Measurements from ENCODE around the gene UCN3. TPM values are rescaled to one million over a fixed set of nuclear protein-coding genes. Genes with fewer than 3 reads are reported as not detected.
A peak's percentile ranks its signal among the peaks of the same experiment; 100 is the strongest.
"Not testable (repeated sequence)": the region's sequence is repeated elsewhere in the genome, so short reads cannot be mapped to it uniquely, and the experiment has no call there.

The UCN3 gene
- total RNA-seq, 5 donors from 2014 or later (not counting 1 experiment from before 2014, with no cell fraction given) = not detected

DNA sequence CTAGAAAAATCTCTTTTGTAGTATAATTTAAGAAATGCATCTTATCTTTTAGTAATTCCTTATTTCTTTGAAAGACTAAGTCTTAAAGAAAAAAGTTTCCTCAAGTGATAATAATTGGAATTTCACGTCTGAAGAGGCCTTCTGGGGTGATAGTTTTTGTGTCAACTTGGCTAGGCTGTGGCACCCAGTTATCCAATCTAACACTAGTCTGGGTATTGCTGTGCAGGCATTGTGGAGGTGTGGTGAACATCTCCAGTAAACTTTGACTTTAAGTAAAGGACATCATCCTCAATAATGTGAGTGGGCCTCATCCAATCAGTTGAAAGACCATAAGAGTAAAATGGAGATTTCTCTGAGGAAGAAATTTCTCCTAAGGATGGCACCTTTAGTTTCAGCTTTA lies 42.2 kb downstream of the UCN3 start:
- no peak overlapping the region for H3K27ac Mint-ChIP-seq
- no peaks in the 10 kb centered on the region for H3K36me3 Mint-ChIP-seq
- H3K4me3 ChIP-seq (ENCODE audit: control insufficient read depth in 1 of 2, extremely low read depth in 1 of 2, low read length in 1 of 2) = no peak overlapping the region
- H3K27me3 Mint-ChIP-seq = peaks cover 14 to 16% of the 10 kb centered on the region in 2 donors
- H3K4me1 ChIP-seq (ENCODE audit: control insufficient read depth in 1 of 2, extremely low read depth in 1 of 2, insufficient read depth in 2 of 2, low read length in 2 of 2) = no peaks in the 10 kb centered on the region
- DNase-seq (no peak), ATAC-seq (replicated peaks in 1 of 4) (no peak)
- H3K27me3 ChIP-seq (replicated peaks in 1 of 2; ENCODE audit: control insufficient read depth in 2 of 2, extremely low read depth in 1 of 2, insufficient read depth in 2 of 2, low read length in 1 of 2) = peaks cover 2 to 4% of the 10 kb centered on the region in 2 experiments
- H3K36me3 ChIP-seq (ENCODE audit: control insufficient read depth in 2 of 2, extremely low read depth in 1 of 2, insufficient read depth in 1 of 2, low read length in 1 of 2) = no peaks in the 10 kb centered on the region
- WGBS (ENCODE audit: insufficient coverage) = no CpG with 5 or more reads among the region's 1 CpG
- ChIA-PET CTCF (interaction anchor here in 1 of 2 donors (0.6 kb wide), 1 partner anchor 425 kb away, joined by 3 read pairs; no protein-coding TSS in a partner anchor), POLR2A (interaction anchor here in 1 of 2 donors (0.6 kb wide), 1 partner anchor 1387 kb away, joined by 3 read pairs; no protein-coding TSS in a partner anchor)
- H3K4me1 Mint-ChIP-seq = peaks cover 0 to 1% (median under 1%) of the 10 kb centered on the region in 3 donors
- H3K9me3 ChIP-seq = no peaks in the 10 kb centered on the region
- no peaks in the 10 kb centered on the region for H3K9me3 Mint-ChIP-seq
- H3K4me3 Mint-ChIP-seq = no peak overlapping the region
- no peak overlapping the region for H3K27ac ChIP-seq (ENCODE audit: low read length)

DNA sequence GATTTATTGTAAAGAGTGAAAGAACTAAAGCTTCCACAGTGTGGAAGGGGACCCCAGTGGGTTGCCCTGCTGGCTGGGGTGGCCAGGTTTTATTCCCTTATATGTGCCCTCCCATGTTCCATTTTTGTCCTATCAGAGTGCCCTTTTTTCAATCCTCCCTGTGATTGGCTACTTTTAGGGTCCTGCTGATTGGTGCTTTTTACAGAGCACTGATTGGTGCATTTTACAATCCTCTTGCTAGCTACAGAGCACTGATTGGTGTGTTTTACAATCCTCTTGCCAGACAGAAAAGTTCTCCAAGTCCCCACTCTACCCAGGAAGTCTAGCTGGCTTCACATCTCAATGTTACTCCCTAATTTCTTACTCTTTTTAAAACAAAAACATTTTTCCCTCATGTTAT lies 46.0 kb downstream of the UCN3 start:
- not testable (repeated sequence) for H3K4me1 Mint-ChIP-seq; H3K4me3 ChIP-seq (ENCODE audit: control insufficient read depth in 1 of 2, extremely low read depth in 1 of 2, low read length in 1 of 2); H3K27ac ChIP-seq (ENCODE audit: low read length); H3K9me3 Mint-ChIP-seq; H3K27me3 ChIP-seq (replicated peaks in 1 of 2; ENCODE audit: control insufficient read depth in 2 of 2, extremely low read depth in 1 of 2, insufficient read depth in 2 of 2, low read length in 1 of 2); H3K4me1 ChIP-seq (ENCODE audit: control insufficient read depth in 1 of 2, extremely low read depth in 1 of 2, insufficient read depth in 2 of 2, low read length in 2 of 2); H3K27ac Mint-ChIP-seq; H3K36me3 Mint-ChIP-seq; ATAC-seq (replicated peaks in 1 of 4); H3K36me3 ChIP-seq (ENCODE audit: control insufficient read depth in 2 of 2, extremely low read depth in 1 of 2, insufficient read depth in 1 of 2, low read length in 1 of 2); H3K9me3 ChIP-seq; DNase-seq; H3K4me3 Mint-ChIP-seq
- ChIA-PET POLR2A (interaction anchor here (0.7 kb wide), 2 partner anchors 21 to 26 kb away, joined by 6 to 7 read pairs; no protein-coding TSS in a partner anchor), CTCF (interaction anchor here (0.6 to 0.9 kb wide), 8 partner anchors 18 to 575 kb away, joined by 3 to 5 read pairs (median 3); no protein-coding TSS in a partner anchor)
- peaks cover 14 to 16% of the 10 kb centered on the region in 2 donors for H3K27me3 Mint-ChIP-seq

DNA sequence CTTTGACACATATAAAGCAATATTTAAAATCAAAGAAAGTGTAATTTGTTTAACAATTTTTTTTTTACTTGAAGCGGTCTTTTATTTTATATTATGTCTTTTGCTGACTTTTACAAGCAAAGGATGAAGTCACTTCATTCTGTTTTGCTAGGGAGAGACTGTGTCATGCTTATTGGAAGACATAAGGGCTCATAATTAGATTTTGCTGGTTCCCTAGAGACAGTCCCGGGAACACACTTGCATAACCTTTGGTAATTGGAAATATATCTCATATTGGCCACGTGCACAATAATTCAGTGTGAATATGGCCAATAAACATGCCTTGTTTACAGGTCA lies 47.1 kb downstream of the UCN3 start:
- ChIA-PET POLR2A (no interaction called here), CTCF (interaction anchor here in 1 of 2 donors (0.9 kb wide), 2 partner anchors 20 to 560 kb away, joined by 4 to 5 read pairs; no protein-coding TSS in a partner anchor)
- Histone ChIP-seq H3K9me3 (no peaks in the 10 kb centered on the region), H3K27me3 (replicated peaks in 1 of 2; ENCODE audit: control insufficient read depth in 2 of 2, extremely low read depth in 1 of 2, insufficient read depth in 2 of 2, low read length in 1 of 2) (peaks cover 2 to 6% of the 10 kb centered on the region in 2 experiments), H3K27ac (ENCODE audit: low read length) (no peak overlapping the region), H3K4me1 (ENCODE audit: control insufficient read depth in 1 of 2, extremely low read depth in 1 of 2, insufficient read depth in 2 of 2, low read length in 2 of 2) (peaks cover 3 to 6% of the 10 kb centered on the region in 2 experiments), H3K4me3 (ENCODE audit: control insufficient read depth in 1 of 2, extremely low read depth in 1 of 2, low read length in 1 of 2) (peak overlapping the region; percentile 54 to 78), H3K36me3 (ENCODE audit: control insufficient read depth in 2 of 2, extremely low read depth in 1 of 2, insufficient read depth in 1 of 2, low read length in 1 of 2) (peaks cover 0 to 2% of the 10 kb centered on the region in 2 donors)
- Mint-ChIP-seq H3K27me3 (peaks cover 14 to 16% of the 10 kb centered on the region in 2 donors), H3K27ac (no peak overlapping the region), H3K4me1 (peaks cover 0 to 5% (median 4%) of the 10 kb centered on the region in 3 donors), H3K36me3 (no peaks in the 10 kb centered on the region), H3K4me3 (peak overlapping the region in 2 of 3 donors; percentile 74 to 81), H3K9me3 (no peaks in the 10 kb centered on the region)
- DNase-seq (no peak), ATAC-seq (replicated peaks in 1 of 4) (peak in 1 of 4 experiments; percentile 11)
- WGBS (ENCODE audit: insufficient coverage) = no CpG with 5 or more reads among the region's 3 CpGs

DNA sequence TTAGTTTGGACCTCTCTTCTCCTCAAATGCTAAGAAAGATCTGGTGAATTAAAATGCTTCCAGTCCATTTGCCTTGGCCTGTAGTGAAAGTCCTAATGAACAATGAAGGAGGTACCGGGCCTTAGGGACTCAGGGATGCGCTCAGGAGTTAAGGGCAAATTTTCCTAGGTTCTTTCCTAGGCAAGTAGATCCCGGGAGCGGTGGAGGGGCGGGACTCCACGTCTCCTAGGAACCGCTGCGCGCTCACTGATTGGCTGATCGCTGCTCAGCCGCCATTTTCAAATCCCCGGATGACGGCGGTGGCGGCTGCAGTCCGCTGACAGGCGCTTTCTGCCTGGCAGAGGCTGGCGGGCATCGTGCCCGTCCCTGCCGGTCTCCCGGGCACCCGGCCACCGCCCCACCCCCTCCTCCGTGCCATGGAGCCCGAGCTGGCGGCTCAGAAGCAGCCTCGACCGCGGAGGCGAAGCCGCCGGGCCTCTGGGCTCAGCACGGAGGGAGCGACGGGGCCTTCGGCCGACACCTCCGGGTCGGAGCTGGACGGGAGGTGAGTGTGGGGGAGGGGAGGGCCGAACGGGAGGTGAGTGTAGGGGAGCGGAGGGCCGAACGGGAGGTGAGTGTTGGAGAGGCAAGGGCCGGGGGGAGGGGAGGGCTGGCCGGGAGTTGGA lies 47.6 kb downstream of the UCN3 start, which contains the start of gene NET1:
NET1 (plus strand) TSS at position 281 of the 665 bp plus-strand sequence; CDS start at position 417, 136 bp downstream.
- no peaks in the 10 kb centered on the region for H3K9me3 Mint-ChIP-seq
- ATAC-seq (replicated peaks in 1 of 4) (peak; percentile 79 to 92 (median 86)), DNase-seq (peak; percentile 6 to 73 (median 49))
- peaks cover 0 to 5% (median 4%) of the 10 kb centered on the region in 3 donors for H3K4me1 Mint-ChIP-seq
- H3K4me3 Mint-ChIP-seq = peak within 1 kb of the TSS in 2 of 3 donors; percentile 74 to 81
- peak within 1 kb of the TSS; percentile 54 to 83 for H3K4me3 ChIP-seq (ENCODE audit: control insufficient read depth in 1 of 2, extremely low read depth in 1 of 2, low read length in 1 of 2)
- H3K36me3 Mint-ChIP-seq = no peaks in the 10 kb centered on the region
- H3K27me3 ChIP-seq (replicated peaks in 1 of 2; ENCODE audit: control insufficient read depth in 2 of 2, extremely low read depth in 1 of 2, insufficient read depth in 2 of 2, low read length in 1 of 2) = peaks cover 2 to 6% of the 10 kb centered on the region in 2 experiments
- no peak within 1 kb of the TSS for H3K27ac ChIP-seq (ENCODE audit: low read length)
- peaks cover 14 to 16% of the 10 kb centered on the region in 2 donors for H3K27me3 Mint-ChIP-seq
- H3K36me3 ChIP-seq (ENCODE audit: control insufficient read depth in 2 of 2, extremely low read depth in 1 of 2, insufficient read depth in 1 of 2, low read length in 1 of 2) = peaks cover 0 to 5% of the 10 kb centered on the region in 2 donors
- H3K27ac Mint-ChIP-seq = no peak within 1 kb of the TSS
- no peaks in the 10 kb centered on the region for H3K9me3 ChIP-seq
- H3K4me1 ChIP-seq (ENCODE audit: control insufficient read depth in 1 of 2, extremely low read depth in 1 of 2, insufficient read depth in 2 of 2, low read length in 2 of 2) = peaks cover 3 to 6% of the 10 kb centered on the region in 2 experiments
- under 1% methylated on average over 36 of the region's 48 CpGs for WGBS (ENCODE audit: insufficient coverage)
- CTCF ChIA-PET = interaction anchor here in 1 of 2 donors (0.7 kb wide), 1 partner anchor 218 kb away, joined by 4 read pairs; no protein-coding TSS in a partner anchor
- POLR2A ChIA-PET = no interaction called here

DNA sequence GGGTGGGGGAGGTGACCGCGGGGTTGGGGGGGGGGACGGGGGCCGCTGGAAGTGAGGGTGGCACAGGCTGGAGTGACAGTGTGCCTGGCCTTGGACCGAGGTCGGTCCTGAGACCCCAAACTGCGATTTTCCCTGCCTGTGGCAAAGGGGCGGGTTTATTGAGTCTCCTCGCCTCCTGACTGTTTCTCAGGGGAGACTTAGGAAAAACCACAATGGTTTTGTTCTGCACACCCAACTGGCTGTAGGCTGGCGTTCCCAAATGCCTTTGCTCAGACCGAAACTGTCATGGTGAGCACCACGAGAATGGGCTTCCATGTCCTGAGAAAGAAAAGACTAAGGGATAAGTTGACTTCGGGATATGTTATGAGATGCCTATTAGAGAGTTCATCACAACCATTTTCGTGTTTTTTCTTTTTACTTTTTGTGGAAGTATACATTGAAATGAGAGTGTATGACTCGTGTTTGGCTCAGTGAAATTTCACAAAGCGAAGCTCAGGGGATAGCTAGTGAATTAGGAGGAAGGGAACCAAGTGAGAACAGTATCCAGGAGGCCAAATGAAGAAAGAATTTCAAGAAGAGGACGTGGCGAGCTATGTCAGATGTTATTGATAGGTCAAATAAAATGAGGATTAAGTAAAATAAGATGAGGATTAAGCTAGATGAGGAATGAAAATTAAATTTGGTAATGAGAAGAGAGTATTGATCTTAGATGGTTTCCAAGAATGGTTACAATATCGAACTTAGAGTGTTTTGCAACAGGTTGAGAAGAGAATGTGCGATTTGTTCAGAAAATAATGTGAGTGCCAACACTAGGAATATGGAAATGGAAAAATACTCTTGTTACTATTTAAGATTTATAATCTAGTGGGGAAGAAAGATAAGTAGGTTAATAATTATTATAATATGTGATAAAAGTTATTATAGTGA lies 48.5 kb downstream of the UCN3 start:
- H3K27ac ChIP-seq (ENCODE audit: low read length) = no peak overlapping the region

DNA sequence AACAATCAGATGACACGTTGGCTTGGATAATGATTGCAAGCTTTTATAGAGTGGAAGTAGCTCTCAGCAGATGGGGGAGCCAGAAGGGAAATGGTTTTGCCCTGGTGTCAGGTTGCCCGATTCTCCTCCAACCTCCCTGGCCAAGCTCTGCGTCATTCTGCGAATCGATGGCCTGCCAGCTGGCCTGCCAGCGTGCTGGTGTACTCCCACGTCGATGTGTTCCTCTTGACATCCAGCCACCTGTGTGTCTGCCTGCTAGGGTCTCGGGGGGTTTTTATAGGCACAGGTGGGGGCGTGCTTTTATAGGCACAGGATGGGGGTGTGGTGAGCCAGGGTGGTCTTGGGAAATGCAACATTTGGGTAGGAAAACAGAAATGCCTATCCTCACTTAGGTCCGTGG lies 52.2 kb downstream of the UCN3 start:
- Histone ChIP-seq H3K27ac (ENCODE audit: low read length) (no peak overlapping the region), H3K27me3 (replicated peaks in 1 of 2; ENCODE audit: control insufficient read depth in 2 of 2, extremely low read depth in 1 of 2, insufficient read depth in 2 of 2, low read length in 1 of 2) (peaks cover 0 to 2% of the 10 kb centered on the region in 2 experiments), H3K4me3 (ENCODE audit: control insufficient read depth in 1 of 2, extremely low read depth in 1 of 2, low read length in 1 of 2) (no peak overlapping the region), H3K4me1 (ENCODE audit: control insufficient read depth in 1 of 2, extremely low read depth in 1 of 2, insufficient read depth in 2 of 2, low read length in 2 of 2) (peaks cover 3 to 6% of the 10 kb centered on the region in 2 experiments), H3K36me3 (ENCODE audit: control insufficient read depth in 2 of 2, extremely low read depth in 1 of 2, insufficient read depth in 1 of 2, low read length in 1 of 2) (peaks cover 0 to 5% of the 10 kb centered on the region in 2 donors), H3K9me3 (no peaks in the 10 kb centered on the region)
- 92% methylated on average over 2 of the region's 11 CpGs for WGBS (ENCODE audit: insufficient coverage)
- Mint-ChIP-seq H3K4me1 (peaks cover 0 to 3% (median 3%) of the 10 kb centered on the region in 3 donors), H3K9me3 (peaks cover 0 to 25% (median 17%) of the 10 kb centered on the region in 3 donors), H3K4me3 (no peak overlapping the region), H3K36me3 (peaks cover 9% of the 10 kb centered on the region), H3K27me3 (no peaks in the 10 kb centered on the region), H3K27ac (no peak overlapping the region)
- DNase-seq (no peak), ATAC-seq (replicated peaks in 1 of 4) (no peak)
- ChIA-PET CTCF (no interaction called here), POLR2A (no interaction called here)

More for the DNA sequence above, 48.5 kb downstream of the UCN3 start:
- Histone ChIP-seq H3K4me1 (ENCODE audit: control insufficient read depth in 1 of 2, extremely low read depth in 1 of 2, insufficient read depth in 2 of 2, low read length in 2 of 2) (peaks cover 3 to 6% of the 10 kb centered on the region in 2 experiments), H3K9me3 (no peaks in the 10 kb centered on the region), H3K4me3 (ENCODE audit: control insufficient read depth in 1 of 2, extremely low read depth in 1 of 2, low read length in 1 of 2) (peak overlapping the region; percentile 54 to 83), H3K36me3 (ENCODE audit: control insufficient read depth in 2 of 2, extremely low read depth in 1 of 2, insufficient read depth in 1 of 2, low read length in 1 of 2) (peaks cover 0 to 5% of the 10 kb centered on the region in 2 donors), H3K27me3 (replicated peaks in 1 of 2; ENCODE audit: control insufficient read depth in 2 of 2, extremely low read depth in 1 of 2, insufficient read depth in 2 of 2, low read length in 1 of 2) (peaks cover 2 to 6% of the 10 kb centered on the region in 2 experiments)
- DNase-seq (peak in 1 of 35 experiments; percentile 9), ATAC-seq (replicated peaks in 1 of 4) (peak in 2 of 4 experiments; percentile 8 to 23)
- WGBS (ENCODE audit: insufficient coverage) = 38% methylated on average over 14 of the region's 20 CpGs
- Mint-ChIP-seq H3K36me3 (no peaks in the 10 kb centered on the region), H3K4me3 (no peak overlapping the region), H3K9me3 (peaks cover 0 to 4% (median 2%) of the 10 kb centered on the region in 3 donors), H3K27ac (no peak overlapping the region), H3K4me1 (peaks cover 0 to 5% (median 4%) of the 10 kb centered on the region in 3 donors), H3K27me3 (peaks cover 9 to 16% of the 10 kb centered on the region in 2 donors)
- POLR2A ChIA-PET = no interaction called here
- CTCF ChIA-PET = interaction anchor here in 1 of 2 donors (0.6 to 0.7 kb wide), 2 partner anchors 27 to 1033 kb away, joined by 3 to 5 read pairs; no protein-coding TSS in a partner anchor
